ENCODE results near the gene CASQ1.

DNA sequence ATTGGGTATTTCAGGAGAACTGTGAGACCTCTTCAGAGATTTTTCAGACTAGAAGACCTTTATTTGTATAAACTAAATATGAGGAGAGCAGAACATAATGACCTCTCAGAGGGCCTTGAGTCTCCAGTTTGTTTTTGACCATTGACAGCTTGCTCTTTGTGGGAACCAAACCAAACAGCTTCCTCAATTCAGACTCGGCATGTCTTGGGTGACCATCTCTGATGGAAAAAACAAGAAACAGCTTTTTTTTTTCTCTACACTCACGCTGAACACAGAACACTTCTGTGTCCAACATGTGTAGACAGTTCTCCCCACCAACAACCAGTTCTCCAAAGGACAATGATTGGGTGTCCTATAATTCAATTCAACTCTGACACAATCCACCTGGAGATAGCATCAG lies 27.4 kb upstream of the CASQ1 start:
- TF ChIP-seq SUZ12 (IDR thresholded peaks at IDR 0.05) (no peak), FOXM1 (IDR thresholded peaks at IDR 0.05; ENCODE audit: borderline replicate concordance) (no peak), NFRKB (IDR thresholded peaks at IDR 0.05) (no peak), SP1 (IDR thresholded peaks at IDR 0.05) (no peak), FOXA1 (IDR thresholded peaks at IDR 0.05) (no peak)

Measured in HEK293T (cell line).